ENCODE results near the gene SPAAR.
"Not testable (repeated sequence)": the region's sequence is repeated elsewhere in the genome, so short reads cannot be mapped to it uniquely, and the experiment has no call there.

The SPAAR gene

GRCh38 chr9:35923598-35923926 is 14.3 kb downstream of the SPAAR start:
- DNase-seq (ENCODE audit: low read depth in 2 of 2), result no peak

DNA sequence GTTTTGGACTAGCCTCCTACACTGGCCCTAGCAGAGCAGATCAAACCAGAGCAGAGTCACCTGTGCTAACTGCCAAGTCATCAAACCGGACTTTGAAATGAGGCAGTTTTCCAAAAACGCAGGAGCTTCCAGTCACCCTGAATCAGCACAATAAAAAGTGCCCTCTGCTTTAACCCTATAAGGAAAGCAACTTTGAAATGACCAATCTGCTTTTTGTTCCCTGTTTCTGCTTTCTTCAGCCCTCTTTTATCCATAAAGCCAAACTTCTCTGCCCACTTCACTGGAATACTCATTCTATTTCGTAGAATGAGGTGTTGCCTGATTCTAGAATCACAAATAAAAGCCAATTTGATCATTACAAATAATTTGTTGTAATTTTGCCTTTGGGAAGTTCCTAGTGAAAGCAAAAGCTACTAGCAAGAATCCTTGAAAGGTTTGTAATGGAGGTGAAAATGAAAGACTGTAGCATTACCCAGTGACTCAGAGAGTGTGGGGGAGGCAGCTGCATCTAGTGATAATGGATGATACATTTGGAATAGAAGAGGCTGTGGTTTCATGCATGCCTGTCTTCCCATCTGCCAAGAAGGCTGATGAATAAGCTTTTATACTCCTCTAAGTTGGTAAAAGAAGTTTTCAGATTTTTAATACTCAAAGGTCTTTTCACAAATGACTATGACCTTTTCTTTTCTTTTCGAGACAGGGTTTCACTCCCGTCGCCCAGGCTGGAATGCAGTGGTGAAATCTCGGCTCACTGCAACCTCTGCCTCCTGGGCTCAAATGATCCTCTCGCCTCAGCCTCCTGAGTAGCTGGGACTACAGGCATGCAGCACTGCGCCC is 14.9 kb downstream of the SPAAR start:
- peak in 1 of 2 donors; percentile 26 for DNase-seq (ENCODE audit: low read depth in 2 of 2)

- no peak for DNase-seq (ENCODE audit: low read depth in 2 of 2)
Observed at GRCh38 chr9:35928591-35929452, 19.5 kb downstream of the SPAAR start.

- no peak for DNase-seq (ENCODE audit: low read depth in 2 of 2)
Observed at GRCh38 chr9:35929453-35929718, 20.1 kb downstream of the SPAAR start.

DNA sequence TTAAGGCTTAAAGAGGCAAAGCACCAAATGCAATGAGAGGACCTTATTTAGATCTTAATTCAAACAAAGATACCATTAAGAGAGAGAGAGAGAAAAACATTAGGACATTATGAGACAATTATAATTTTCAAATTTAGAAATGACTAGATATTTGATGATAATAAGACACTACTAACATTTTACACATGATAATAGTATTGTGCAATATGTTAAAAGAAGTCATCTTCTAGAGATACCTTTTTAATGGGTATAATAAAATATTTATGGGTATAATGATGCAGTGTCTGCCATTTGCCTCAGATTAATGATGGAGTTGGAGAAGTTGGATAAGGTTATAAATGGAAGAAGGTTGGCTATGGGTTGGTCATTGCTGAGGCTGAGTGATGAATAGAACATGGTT is 21.2 kb downstream of the SPAAR start:
- no peak for DNase-seq (ENCODE audit: low read depth in 2 of 2)

- no peak for DNase-seq (ENCODE audit: low read depth in 2 of 2)
Observed at GRCh38 chr9:35930989-35931388, 21.7 kb downstream of the SPAAR start.

GRCh38 chr9:35932735-35933134 is 23.4 kb downstream of the SPAAR start:
- no peak for DNase-seq (ENCODE audit: low read depth in 2 of 2)

GRCh38 chr9:35933550-35934067 is 24.3 kb downstream of the SPAAR start:
- DNase-seq (ENCODE audit: low read depth in 2 of 2), result no peak

DNA sequence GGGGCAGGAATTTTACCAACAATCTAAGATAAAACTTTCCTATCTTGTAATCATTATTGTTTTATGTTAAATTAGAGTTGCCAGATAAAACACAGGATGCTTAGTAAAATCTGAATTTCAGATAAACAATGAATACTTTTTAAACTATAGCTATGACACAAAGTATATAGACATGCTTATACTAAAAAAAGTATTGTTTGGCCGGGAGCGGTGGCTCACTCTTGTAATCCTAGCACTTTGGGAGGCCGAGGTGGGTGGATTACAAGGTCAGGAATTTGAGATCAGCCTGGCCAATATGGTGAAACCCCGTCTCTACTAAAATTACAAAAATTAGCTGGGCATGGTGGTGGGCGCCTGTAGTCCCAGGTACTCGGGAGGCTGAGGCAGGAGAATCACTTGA is 24.8 kb downstream of the SPAAR start:
- DNase-seq (ENCODE audit: low read depth in 2 of 2), result not testable (repeated sequence)

GRCh38 chr9:35935261-35935660 is 26.0 kb downstream of the SPAAR start:
- no peak for DNase-seq (ENCODE audit: low read depth in 2 of 2)

GRCh38 chr9:35935755-35936509 is 26.6 kb downstream of the SPAAR start:
- DNase-seq (ENCODE audit: low read depth in 2 of 2), result no peak

DNA sequence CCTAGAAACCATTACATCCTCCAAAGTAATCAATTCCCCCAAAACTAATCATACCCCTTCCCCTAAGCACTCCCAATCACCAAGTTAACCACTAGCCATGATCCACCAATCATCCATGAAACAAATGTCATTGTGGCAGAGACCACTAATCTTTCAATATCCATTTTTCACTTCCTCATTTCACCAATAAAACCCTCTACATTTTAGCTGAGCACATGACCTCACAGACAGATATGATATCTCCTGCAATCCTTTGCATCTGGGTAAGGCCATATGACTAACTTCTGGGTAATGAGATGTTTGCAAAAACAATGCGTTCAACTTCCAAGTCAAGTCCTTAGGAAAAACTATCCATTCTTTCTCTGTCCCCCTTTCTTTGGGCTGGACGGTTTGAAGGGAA is 27.9 kb downstream of the SPAAR start:
- DNase-seq (ENCODE audit: low read depth in 2 of 2), result no peak

DNA sequence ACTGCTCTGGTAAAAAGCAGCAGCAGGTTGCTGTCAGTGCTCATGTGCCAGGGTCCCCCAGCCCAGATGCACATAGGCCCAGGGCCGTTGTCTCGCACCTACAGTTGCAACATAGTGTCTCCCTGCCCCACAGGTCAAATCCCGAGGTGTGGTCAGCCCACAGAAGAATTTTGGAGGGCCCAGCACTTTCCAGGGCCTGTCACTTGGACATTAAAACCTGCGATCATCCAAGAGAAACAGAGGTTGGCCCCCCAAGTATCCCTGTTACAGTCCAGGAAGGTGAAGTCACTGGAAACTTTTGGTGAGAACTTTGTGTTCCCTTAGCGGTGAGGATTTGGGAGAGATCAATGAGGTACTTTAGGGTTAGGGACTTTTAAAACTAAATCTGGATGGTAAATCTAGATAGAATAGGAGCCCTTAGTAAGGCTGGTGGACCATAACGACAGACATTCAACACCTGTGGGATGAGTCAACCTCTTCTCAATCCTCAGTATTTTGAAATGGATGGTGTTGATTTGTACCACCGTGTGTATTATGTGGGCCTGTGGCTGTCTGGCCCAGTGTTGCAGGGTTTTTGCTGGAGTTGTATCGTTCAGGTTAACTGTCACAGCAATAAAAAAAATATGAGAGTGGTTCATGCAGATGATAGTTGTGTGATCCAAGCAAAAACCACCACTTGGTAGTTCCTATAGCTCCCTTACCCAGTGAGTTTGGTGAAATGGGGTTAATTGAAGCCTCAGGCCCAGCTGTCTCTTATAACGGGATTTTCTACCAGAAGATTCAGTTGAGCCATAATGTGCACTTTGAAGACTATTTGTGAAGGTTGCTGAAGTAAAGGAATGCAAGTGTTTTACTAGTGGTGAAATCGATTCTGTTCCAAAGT is 29.4 kb downstream of the SPAAR start:
- no peak for DNase-seq (ENCODE audit: low read depth in 2 of 2)

GRCh38 chr9:35939679-35940250 is 30.5 kb downstream of the SPAAR start:
- no peak for DNase-seq (ENCODE audit: low read depth in 2 of 2)

DNA sequence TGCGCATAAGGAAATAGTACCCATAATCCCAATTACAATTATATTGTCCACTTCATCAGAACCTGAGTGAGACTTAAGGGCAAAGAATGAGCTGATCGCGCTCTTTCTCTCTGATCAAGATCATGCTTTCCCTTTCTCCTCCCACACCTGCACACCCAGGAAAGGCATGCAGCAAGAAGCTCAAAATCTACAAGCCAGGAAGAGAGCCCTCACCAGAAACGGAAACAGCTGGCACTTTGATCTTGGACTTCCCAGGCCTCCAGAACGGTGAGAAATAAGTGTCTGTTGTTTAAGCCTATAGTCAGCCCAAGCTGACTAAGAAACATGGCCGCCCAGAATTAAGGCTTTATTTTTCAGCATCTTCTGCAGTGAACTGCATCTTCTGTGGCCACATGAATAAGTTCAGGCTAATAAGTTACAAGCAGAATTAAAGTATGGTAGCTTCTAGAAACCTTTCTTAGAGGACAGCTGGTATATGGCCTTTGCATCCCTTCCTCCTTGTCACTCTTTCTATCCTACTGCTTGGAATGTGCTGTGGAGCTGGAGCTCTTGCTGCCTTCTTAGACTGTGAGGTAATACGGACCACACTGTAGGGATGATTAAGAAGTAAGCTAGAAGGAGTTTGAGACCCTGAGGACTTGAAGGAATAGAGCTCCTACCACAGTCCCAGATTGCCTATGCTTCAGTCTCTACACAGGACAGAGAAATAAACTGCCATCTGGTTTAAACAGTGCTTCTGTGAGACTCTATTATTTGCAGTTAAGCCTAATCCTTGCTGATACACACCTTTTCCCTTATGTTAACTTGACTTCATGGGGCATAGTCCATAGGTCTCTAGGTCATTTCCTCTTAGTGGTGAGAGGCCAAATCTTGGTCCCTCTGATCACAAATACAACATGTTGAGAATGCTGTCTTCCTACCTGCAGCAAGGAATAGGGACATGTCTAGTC is 31.4 kb downstream of the SPAAR start:
- peak in 1 of 2 donors; percentile 7 for DNase-seq (ENCODE audit: low read depth in 2 of 2)

- DNase-seq (ENCODE audit: low read depth in 2 of 2), result no peak
Observed at GRCh38 chr9:35942286-35942685, 33.0 kb downstream of the SPAAR start.

DNA sequence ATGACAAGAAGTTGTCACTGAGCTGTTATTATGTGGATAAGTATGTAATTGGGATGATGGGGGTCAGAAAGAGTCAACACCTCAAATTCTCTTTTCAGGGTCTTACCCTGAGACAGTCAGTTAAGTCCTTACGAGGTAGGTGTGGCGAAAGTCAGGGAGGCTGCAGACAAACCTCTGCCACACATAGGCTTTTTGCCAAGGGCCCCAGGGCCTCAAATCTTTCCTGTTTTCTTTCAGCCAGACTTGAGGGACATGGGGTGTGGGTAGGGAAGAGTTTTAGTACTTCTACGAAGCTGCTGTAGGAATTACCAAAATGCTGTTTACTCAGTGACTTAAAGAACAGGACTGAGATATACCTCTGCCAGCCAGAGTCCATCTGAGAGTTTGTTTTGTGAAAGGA is 34.9 kb downstream of the SPAAR start:
- no peak for DNase-seq (ENCODE audit: low read depth in 2 of 2)

DNA sequence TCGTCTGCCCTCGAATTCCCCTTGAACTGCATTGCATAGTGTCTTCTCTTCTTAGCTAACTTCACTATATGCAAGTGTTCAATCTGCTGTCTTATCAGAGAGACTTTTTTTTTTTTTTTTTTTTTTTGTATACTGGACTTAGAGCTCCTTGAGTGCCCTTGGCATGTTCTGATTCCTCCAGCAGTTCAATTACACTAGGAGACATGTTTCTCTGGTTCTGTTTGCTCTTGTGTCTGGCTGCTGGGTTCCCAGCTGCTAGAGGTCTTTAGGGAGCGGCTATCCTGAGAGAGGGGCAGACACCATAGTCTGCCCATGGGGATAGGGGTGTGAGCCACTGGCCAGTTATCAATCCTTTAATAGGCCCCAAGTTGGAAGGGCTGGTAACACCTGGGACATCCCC is 35.6 kb downstream of the SPAAR start:
- DNase-seq (ENCODE audit: low read depth in 2 of 2), result no peak

- DNase-seq (ENCODE audit: low read depth in 2 of 2), result peak; percentile 64 to 65
Observed at GRCh38 chr9:35945341-35946018, 36.2 kb downstream of the SPAAR start.
